Esophagus squamous epithelium (tissue), 5 donors: Measurements from ENCODE around the gene PHKA2. TPM values are rescaled to one million over a fixed set of nuclear protein-coding genes. Genes with fewer than 3 reads are reported as not detected.

Experiments
- DNase-seq: peaks from one replicate; lab custom pipeline; 2025; lab: John Stamatoyannopoulos, UW
- H3K27ac ChIP-seq, 4 donors: fragments of 200-600 bp; sonication (generic); one replicate each; pipeline ENCODE4 v1.5.1; 2016 to 2019; ENCODE audit warnings: mild to moderate bottlenecking in 1 of 4
- H3K27me3 ChIP-seq, 4 donors: fragments of 200-600 bp; sonication (generic); 1 replicate in 3 of 4; 2 replicates in 1 of 4; pipeline versions ENCODE4 v1.5.1 to v1.6.0; 2017 to 2021; ENCODE audit warnings: antibody characterized with exemption in 1 of 4
- H3K36me3 ChIP-seq, 3 donors: fragments of 200-600 bp; sonication (generic); one replicate each; pipeline ENCODE4 v1.5.1; 2016 to 2019
- H3K4me1 ChIP-seq, 3 donors: fragments of 200-600 bp; sonication (generic); one replicate each; pipeline ENCODE4 v1.5.1; 2017 to 2019
- H3K4me3 ChIP-seq, 4 donors: fragments of 200-600 bp; sonication (generic); 1 replicate in 3 of 4; 2 replicates in 1 of 4; pipeline ENCODE4 v1.5.1; 2016 to 2019; ENCODE audit warnings: mild to moderate bottlenecking in 2 of 4, moderate library complexity in 1 of 4
- H3K9me3 ChIP-seq, 3 donors: fragments of 200-600 bp; sonication (generic); one replicate each; pipeline ENCODE4 v1.5.1; 2016 to 2019
- CTCF ChIP-seq, 6 experiments: fragments of 450-650 bp in 4 of 6; fragments of 200-600 bp in 2 of 6; sonication (generic) in 2 of 6; IDR thresholded peaks; one replicate each; pipeline ENCODE4 v1.5.1; 2016 to 2019; ENCODE audit warnings: antibody characterized with exemption in 6 of 6, mild to moderate bottlenecking in 4 of 6, moderate library complexity in 4 of 6
- POLR2A ChIP-seq, 4 donors: fragments of 450-650 bp; IDR thresholded peaks; one replicate each; pipeline ENCODE4 v1.6.1; 2017; ENCODE audit warnings: antibody characterized with exemption in 4 of 4, mild to moderate bottlenecking in 4 of 4, moderate library complexity in 3 of 4
- WGBS, 2 donors: methylation state at CpG; one replicate each; pipeline ENCODE4 v1.1.5; 2018; 5-methylcytosine and 5-hydroxymethylcytosine counted together
- intact Hi-C: fragments of 100-400 bp; cut with DNase I; formaldehyde crosslinking; loops from one replicate; pipeline ENCODE4 v1.15.0; 2022
- total RNA-seq, 4 donors: library from RNA; depleted of rRNA; stranded (reverse); fragments of >200 nt; gene quantifications; one replicate each; pipeline ENCODE4 v1.1.0, GENCODE V29; 2016
- donor health status: DM: yes; HTN: yes; CAD: no.

The PHKA2 gene
- total RNA-seq, 4 donors from 2014 or later, result 10.1 to 21.2 (median 13.5) TPM

DNA sequence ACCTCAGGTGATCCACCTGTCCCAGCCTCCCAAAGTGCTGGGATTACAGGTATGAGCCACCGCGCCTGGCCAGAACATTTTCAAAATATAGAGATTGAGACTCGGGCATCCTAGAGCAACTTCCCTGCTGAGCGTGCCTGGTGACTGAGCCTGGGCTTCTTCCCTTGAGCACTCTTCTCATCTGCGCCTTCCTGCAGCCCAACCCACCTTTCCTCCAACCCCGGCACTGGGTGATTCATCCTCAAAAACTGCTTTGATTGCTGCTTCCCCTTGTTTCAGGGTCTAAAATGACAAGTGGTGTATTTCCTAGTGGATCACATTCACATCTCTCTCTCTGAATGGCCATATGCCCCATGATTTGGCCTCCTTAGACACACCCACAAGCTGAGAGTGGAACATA lies 37.8 kb downstream of the PHKA2 start:
- Histone ChIP-seq H3K27ac (no peak overlapping the region), H3K4me1 (no peaks in the 10 kb centered on the region), H3K36me3 (peaks cover 0 to 66% (median 0%) of the 10 kb centered on the region in 3 donors), H3K4me3 (no peak overlapping the region), H3K27me3 (no peaks in the 10 kb centered on the region), H3K9me3 (no peaks in the 10 kb centered on the region)
- intact Hi-C loops, result no loop called here
- DNase-seq, result no peak
- TF ChIP-seq POLR2A (IDR thresholded peaks at IDR 0.05) (no peak), CTCF (IDR thresholded peaks at IDR 0.05) (no peak)
- 85 to 96% methylated on average over 4 of the region's 6 CpGs for WGBS, 2 donors

GRCh38 chrX:18945483-18945882 lies 38.4 kb downstream of the PHKA2 start:
- 77 to 100% methylated on average over 2 of the region's 2 CpGs for WGBS, 2 donors
- intact Hi-C loops, result no loop called here
- no peak overlapping the region for H3K4me3 ChIP-seq
- no peak overlapping the region for H3K27ac ChIP-seq
- no peaks in the 10 kb centered on the region for H3K27me3 ChIP-seq
- TF ChIP-seq POLR2A (IDR thresholded peaks at IDR 0.05) (no peak), CTCF (IDR thresholded peaks at IDR 0.05) (no peak)
- peaks cover 0 to 66% (median 0%) of the 10 kb centered on the region in 3 donors for H3K36me3 ChIP-seq
- DNase-seq, result no peak
- H3K4me1 ChIP-seq, result no peaks in the 10 kb centered on the region
- no peaks in the 10 kb centered on the region for H3K9me3 ChIP-seq

- WGBS, 2 donors, result 70 to 83% methylated on average over 2 to 4 of the region's 4 CpGs
- Histone ChIP-seq H3K36me3 (peaks cover 0 to 64% (median 0%) of the 10 kb centered on the region in 3 donors), H3K4me3 (no peak overlapping the region), H3K4me1 (no peaks in the 10 kb centered on the region), H3K27ac (no peak overlapping the region), H3K27me3 (no peaks in the 10 kb centered on the region), H3K9me3 (no peaks in the 10 kb centered on the region)
- TF ChIP-seq POLR2A (IDR thresholded peaks at IDR 0.05) (no peak), CTCF (IDR thresholded peaks at IDR 0.05) (no peak)
- DNase-seq, result no peak
- intact Hi-C loops, result no loop called here
Measured at GRCh38 chrX:18944482-18944881, 39.4 kb downstream of the PHKA2 start.

- H3K27ac ChIP-seq, result no peak overlapping the region
- H3K27me3 ChIP-seq, result no peaks in the 10 kb centered on the region
- intact Hi-C loops, result no loop called here
- 83 to 100% methylated on average over 1 to 2 of the region's 2 CpGs for WGBS, 2 donors
- no peaks in the 10 kb centered on the region for H3K9me3 ChIP-seq
- no peaks in the 10 kb centered on the region for H3K4me1 ChIP-seq
- TF ChIP-seq POLR2A (IDR thresholded peaks at IDR 0.05) (no peak), CTCF (IDR thresholded peaks at IDR 0.05) (no peak)
- DNase-seq, result no peak
- H3K36me3 ChIP-seq, result peaks cover 0 to 63% (median 0%) of the 10 kb centered on the region in 3 donors
- no peak overlapping the region for H3K4me3 ChIP-seq
Measured at GRCh38 chrX:18941896-18942295, 42.0 kb downstream of the PHKA2 start.

DNA sequence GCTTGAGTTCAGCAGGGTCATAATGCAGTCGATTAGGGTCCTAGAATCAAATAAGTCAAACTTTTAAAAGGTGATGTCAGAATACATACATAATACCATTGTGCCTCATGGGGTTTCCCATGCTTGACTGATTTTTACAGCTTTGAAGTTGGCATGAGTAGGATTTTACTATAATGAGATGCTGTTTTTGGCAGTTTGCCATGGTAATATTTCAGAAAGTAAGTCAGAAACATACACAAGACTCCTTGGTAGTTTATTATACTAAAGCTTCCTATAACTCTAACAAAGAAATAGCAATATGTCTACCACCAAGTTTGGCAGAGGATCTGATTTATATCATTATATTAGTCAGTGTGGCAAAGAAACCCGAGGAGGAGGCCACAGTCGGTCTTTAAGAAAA lies 45.2 kb downstream of the PHKA2 start:
- H3K27ac ChIP-seq, result no peak overlapping the region
- no peaks in the 10 kb centered on the region for H3K9me3 ChIP-seq
- TF ChIP-seq CTCF (IDR thresholded peaks at IDR 0.05), result no peak
- TF ChIP-seq POLR2A (IDR thresholded peaks at IDR 0.05), result no peak
- peaks cover 0 to 74% (median 0%) of the 10 kb centered on the region in 3 donors for H3K36me3 ChIP-seq
- no peak overlapping the region for H3K4me3 ChIP-seq
- no peaks in the 10 kb centered on the region for H3K27me3 ChIP-seq
- intact Hi-C loops, result no loop called here
- H3K4me1 ChIP-seq, result no peaks in the 10 kb centered on the region
- DNase-seq, result no peak
- 42 to 52% methylated on average over 3 of the region's 3 CpGs for WGBS, 2 donors
